H1 (cell line): ENCODE data around the gene PFN2. TPM values are rescaled to one million over a fixed set of nuclear protein-coding genes. Genes with fewer than 3 reads are reported as not detected.

Experiments
- CTCF ChIA-PET: fragments of 300-600 bp; sonication (Branson Sonifier 250); formaldehyde crosslinking; loops from one replicate; lab custom pipeline; 2021; ENCODE audit not compliant: partially characterized antibody; lab: Charles Lee
- POLR2A ChIA-PET: fragments of 300-600 bp; sonication (Branson Sonifier 250); formaldehyde crosslinking; loops from one replicate; lab custom pipeline; 2021; ENCODE audit warnings: inconsistent platforms; ENCODE audit not compliant: partially characterized antibody; lab: Charles Lee
- DNase-seq, 2 experiments: peaks; one replicate each; pipeline versions ENCODE4 v3.0.0 to v3.0.0-alpha.2; 2010 to 2022; ENCODE audit warnings: low spot score in 2 of 2, low read depth in 1 of 2, mixed read lengths in 1 of 2
- FAIRE-seq: peaks from 2 replicates; lab custom pipeline; 2011; peaks lifted over from hg19 to GRCh38; lab: Jason Lieb, UNC
- H2AFZ ChIP-seq: 2 replicates; pipeline ENCODE4 v1.8.1; 2012; ENCODE audit warnings: low read length, inconsistent platforms
- H2AK5ac ChIP-seq: 2 replicates; pipeline ENCODE4 v1.6.1; 2013; ENCODE audit warnings: low read depth, low read length
- H2BK120ac ChIP-seq: replicated peaks from 2 replicates; pipeline ENCODE3; 2013; ENCODE audit warnings: low read depth, low read length, inconsistent platforms
- H2BK12ac ChIP-seq: 2 replicates; pipeline ENCODE4 v1.6.1; 2013; ENCODE audit warnings: low read depth, low read length
- H2BK15ac ChIP-seq: 2 replicates; pipeline ENCODE4 v1.6.1; 2013; ENCODE audit warnings: low read length
- H2BK20ac ChIP-seq: 2 replicates; pipeline ENCODE4 v1.6.1; 2013; ENCODE audit warnings: low read length
- H2BK5ac ChIP-seq: 2 replicates; pipeline ENCODE4 v1.6.1; 2013; ENCODE audit warnings: low read depth, low read length
- H3K14ac ChIP-seq: 2 replicates; pipeline ENCODE4 v1.6.1; 2013; ENCODE audit warnings: inconsistent platforms; ENCODE audit not compliant: insufficient read length
- H3K18ac ChIP-seq: 2 replicates; pipeline ENCODE4 v1.6.1; 2013; ENCODE audit warnings: low read length; ENCODE audit errors: extremely low read depth
- H3K23ac ChIP-seq: 2 replicates; pipeline ENCODE4 v1.6.1; 2013; ENCODE audit warnings: inconsistent platforms; ENCODE audit not compliant: insufficient read length
- H3K23me2 ChIP-seq: 2 replicates; pipeline ENCODE4 v1.6.1; 2013; ENCODE audit warnings: low read depth, low read length
- H3K27ac ChIP-seq: 2 replicates; pipeline ENCODE4 v1.6.1; 2011; ENCODE audit warnings: low read depth, low read length, inconsistent platforms
- H3K27me3 ChIP-seq, 4 experiments: replicated peaks in 1 of 4; 1 replicate in 1 of 4; 2 replicates in 3 of 4; pipeline versions ENCODE4 v1.6.1 to v1.8.1; 2011 to 2013; ENCODE audit warnings: low read length in 3 of 4, mild to moderate bottlenecking in 3 of 4, inconsistent platforms in 2 of 4, mixed read lengths in 2 of 4, moderate library complexity in 1 of 4; ENCODE audit not compliant: control insufficient read depth in 3 of 4, insufficient read depth in 3 of 4; ENCODE audit errors: extremely low read depth in 1 of 4
- H3K36me3 ChIP-seq, 4 experiments: 2 replicates each; pipeline versions ENCODE4 v1.6.1 to v1.8.1; 2011 to 2013; ENCODE audit warnings: mild to moderate bottlenecking in 4 of 4, low read length in 3 of 4, moderate library complexity in 2 of 4, control low read depth in 1 of 4, inconsistent platforms in 1 of 4; ENCODE audit not compliant: insufficient read depth in 4 of 4, control insufficient read depth in 2 of 4
- H3K4ac ChIP-seq: replicated peaks from 2 replicates; pipeline ENCODE3; 2013; ENCODE audit warnings: low read length, low read depth, mixed read lengths, inconsistent platforms; ENCODE audit not compliant: insufficient read length
- H3K4me1 ChIP-seq, 4 experiments: replicated peaks in 1 of 4; 1 replicate in 1 of 4; 2 replicates in 3 of 4; pipeline versions ENCODE4 v1.6.1 to v1.8.1; 2011 to 2013; ENCODE audit warnings: low read length in 3 of 4, inconsistent platforms in 2 of 4, mixed read lengths in 1 of 4; ENCODE audit not compliant: insufficient read depth in 4 of 4, control insufficient read depth in 3 of 4
- H3K4me2 ChIP-seq, 2 experiments: 2 replicates each; pipeline versions ENCODE4 v1.6.1 to v1.8.1; 2011 to 2013; ENCODE audit warnings: low read depth in 2 of 2, low read length in 2 of 2, control low read depth in 1 of 2, inconsistent platforms in 1 of 2, mild to moderate bottlenecking in 1 of 2; ENCODE audit not compliant: insufficient read depth in 1 of 2
- H3K4me3 ChIP-seq, 4 experiments: fragments of 200-600, 300-600 bp in 1 of 4; sonication (generic), shearing (Covaris generic), sonication (Bioruptor Twin) in 1 of 4; 2 replicates each; pipeline versions ENCODE4 v1.5.1 to v1.8.1; 2011 to 2016; ENCODE audit warnings: low read length in 4 of 4, low read depth in 3 of 4, control low read depth in 2 of 4, inconsistent platforms in 2 of 4, mild to moderate bottlenecking in 2 of 4, mixed read lengths in 1 of 4, moderate library complexity in 1 of 4; ENCODE audit not compliant: insufficient read depth in 2 of 4; ENCODE audit errors: extremely low read depth in 1 of 4
- H3K56ac ChIP-seq: replicated peaks from 2 replicates; pipeline ENCODE3; 2013; ENCODE audit warnings: low read depth, mild to moderate bottlenecking, mixed read lengths, low read length, inconsistent platforms; ENCODE audit not compliant: insufficient read length
- H3K79me1 ChIP-seq: 2 replicates; pipeline ENCODE4 v1.6.1; 2013; ENCODE audit warnings: low read depth, low read length, control low read depth
- H3K79me2 ChIP-seq, 2 experiments: 2 replicates each; pipeline versions ENCODE4 v1.6.1 to v1.8.1; 2012 to 2013; ENCODE audit warnings: low read length in 2 of 2, mild to moderate bottlenecking in 2 of 2, inconsistent platforms in 1 of 2; ENCODE audit not compliant: insufficient read depth in 2 of 2, control insufficient read depth in 1 of 2
- H3K9ac ChIP-seq, 4 experiments: replicated peaks in 1 of 4; 1 replicate in 1 of 4; 2 replicates in 3 of 4; pipeline versions ENCODE4 v1.6.1 to v1.8.1; 2011 to 2013; ENCODE audit warnings: low read depth in 3 of 4, low read length in 3 of 4, control low read depth in 2 of 4, mild to moderate bottlenecking in 2 of 4, moderate library complexity in 2 of 4, inconsistent platforms in 1 of 4; ENCODE audit errors: extremely low read depth in 1 of 4
- H3K9me3 ChIP-seq, 2 experiments: 2 replicates each; pipeline versions ENCODE4 v1.6.1 to v1.8.1; 2012 to 2013; ENCODE audit warnings: mild to moderate bottlenecking in 2 of 2, moderate library complexity in 2 of 2, control low read depth in 1 of 2, inconsistent platforms in 1 of 2, low read depth in 1 of 2, low read length in 1 of 2, mixed read lengths in 1 of 2; ENCODE audit not compliant: insufficient read depth in 2 of 2
- H4K20me1 ChIP-seq, 2 experiments: replicated peaks in 1 of 2; 2 replicates each; pipeline versions ENCODE3 to v1.8.1; 2011 to 2013; ENCODE audit warnings: inconsistent platforms in 2 of 2, low read length in 2 of 2, mild to moderate bottlenecking in 1 of 2; ENCODE audit not compliant: insufficient read depth in 2 of 2, control insufficient read depth in 1 of 2
- H4K5ac ChIP-seq: 2 replicates; pipeline ENCODE4 v1.6.1; 2013; ENCODE audit warnings: low read length, low read depth, mixed read lengths, inconsistent platforms; ENCODE audit not compliant: insufficient read length
- H4K8ac ChIP-seq: 2 replicates; pipeline ENCODE4 v1.8.0; 2013; ENCODE audit warnings: mild to moderate bottlenecking, moderate library complexity, low read length, inconsistent platforms; ENCODE audit not compliant: insufficient read depth; ENCODE audit errors: extremely low read depth
- H4K91ac ChIP-seq: replicated peaks from 2 replicates; pipeline ENCODE3; 2013; ENCODE audit warnings: low read length, mixed read lengths, inconsistent platforms; ENCODE audit not compliant: insufficient read length
- BRCA1 ChIP-seq: IDR thresholded peaks from 2 replicates; pipeline ENCODE4 v1.6.1; 2012; ENCODE audit warnings: low read depth, low read length, improper control_type of control experiment
- JUND ChIP-seq: IDR thresholded peaks from 2 replicates; pipeline ENCODE4 v1.6.1; 2011; ENCODE audit warnings: mild to moderate bottlenecking, improper control_type of control experiment, low read length
- WGBS, 2 experiments: shearing (Covaris generic) in 1 of 2; methylation state at CpG; one replicate each; pipeline versions ENCODE4 v1.1.6 to v1.1.7; 2013 to 2015; ENCODE audit warnings: low lambda C conversion rate in 2 of 2, mixed read lengths in 2 of 2, inconsistent platforms in 1 of 2, low coverage in 1 of 2, missing lambda C conversion rate in 1 of 2; ENCODE audit not compliant: insufficient replicate concordance in 2 of 2, insufficient coverage in 1 of 2, insufficient read length in 1 of 2; ENCODE audit errors: extremely low coverage in 1 of 2, missing lambda C conversion rate in 1 of 2; 5-methylcytosine and 5-hydroxymethylcytosine counted together
- polyA plus RNA-seq, 7 experiments: library from polyadenylated mRNA; depleted of rRNA in 3 of 7; stranded (reverse) in 5 of 7; unstranded in 2 of 7; fragments of >200 nt in 5 of 7; fragments of 200-250 nt in 2 of 7; gene quantifications; 1 replicate in 5 of 7; 2 replicates in 1 of 7; 4 replicates in 1 of 7; pipeline versions ENCODE4 v1.2.1 to v1.2.3, GENCODE V29; 2011 to 2013; ENCODE audit warnings: missing spikeins in 2 of 7, mixed read lengths in 2 of 7
- total RNA-seq: library from RNA; stranded (reverse); fragmentation: NEBNext Ultra II Directional; extraction: Animal tissue kit (Norgen Biotek cat#: 25700); gene quantifications from 2 replicates; pipeline ENCODE4 v1.2.1, GENCODE V29; 2021

PFN2 gene
- total and polyA plus RNA-seq, 2 of the 8 experiments (the other 6 are each of a cell fraction or from before 2014, with no cell fraction given) = 175 to 311 TPM

DNA sequence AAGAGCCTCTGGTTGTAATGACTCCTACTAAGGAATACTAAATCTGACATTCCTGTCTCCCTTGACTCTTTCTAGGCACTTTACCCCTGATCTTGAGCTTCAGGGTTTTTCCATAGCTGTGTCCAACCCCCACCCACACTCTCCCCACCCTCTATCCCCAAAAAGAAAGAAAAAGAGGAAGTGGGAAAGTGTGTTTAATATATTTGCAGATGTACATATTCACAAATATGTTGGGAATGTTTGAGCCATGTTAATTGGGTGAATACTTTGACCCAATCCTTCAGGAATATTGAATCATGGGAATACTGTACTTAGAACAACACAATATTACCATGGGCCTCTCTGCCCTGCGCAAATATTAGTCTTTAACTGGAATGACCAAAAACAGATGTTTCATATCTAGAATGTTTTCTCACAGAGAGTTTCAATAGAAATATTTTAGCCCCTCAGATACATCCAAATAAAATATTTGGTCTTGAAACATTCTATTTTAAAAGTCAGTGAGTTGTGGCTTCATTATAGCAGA is 19.8 kb upstream of the PFN2 start:
- Histone ChIP-seq H3K27me3 (no peaks in the 10 kb centered on the region), H3K4me1 (peaks cover 0 to 9% (median 4%) of the 10 kb centered on the region in 4 experiments; a peak in 4 of 7 replicates), H3K4ac (no peak overlapping the region), H3K36me3 (no peaks in the 10 kb centered on the region), H3K56ac (no peak overlapping the region), H4K20me1 (no peaks in the 10 kb centered on the region), H2AK5ac (no peak overlapping the region), H2BK12ac (no peak overlapping the region), H3K27ac (no peak overlapping the region), H3K9me3 (0 out of 4 replicates have a peak, but pooled peaks cover 0 to 2% of the 10 kb centered on the region in 2 experiments), H3K4me3 (no peak overlapping the region), H3K79me1 (no peaks in the 10 kb centered on the region), H3K18ac (no peak overlapping the region), H3K9ac (no peak overlapping the region), H2BK5ac (no peak overlapping the region), H3K23me2 (no peaks in the 10 kb centered on the region), H2BK15ac (no peak overlapping the region), H3K79me2 (no peaks in the 10 kb centered on the region), H3K4me2 (no peak overlapping the region), H3K14ac (no peak overlapping the region), H4K8ac (no peak overlapping the region), H2BK20ac (no peak overlapping the region), H4K5ac (no peak overlapping the region), H3K23ac (no peak overlapping the region), H2BK120ac (no peak overlapping the region), H2AFZ (no peak overlapping the region), H4K91ac (no peak overlapping the region)
- POLR2A ChIA-PET = interaction anchor here (1.6 to 1.7 kb wide), 2 partner anchors 19 to 194 kb away, joined by 3 to 8 read pairs; partner anchors contain the start of gene PFN2
- CTCF ChIA-PET = no interaction called here
- WGBS, 2 experiments = 91% methylated on average over 1 of the region's 1 CpG; no CpG with 5 or more reads in 1 of the 2 experiments
- FAIRE-seq (no peak), DNase-seq (no peak)
- TF ChIP-seq JUND (no peak), BRCA1 (no peak)
